ENCODE measurements around the gene SMIM44.

Gene SMIM44

DNA sequence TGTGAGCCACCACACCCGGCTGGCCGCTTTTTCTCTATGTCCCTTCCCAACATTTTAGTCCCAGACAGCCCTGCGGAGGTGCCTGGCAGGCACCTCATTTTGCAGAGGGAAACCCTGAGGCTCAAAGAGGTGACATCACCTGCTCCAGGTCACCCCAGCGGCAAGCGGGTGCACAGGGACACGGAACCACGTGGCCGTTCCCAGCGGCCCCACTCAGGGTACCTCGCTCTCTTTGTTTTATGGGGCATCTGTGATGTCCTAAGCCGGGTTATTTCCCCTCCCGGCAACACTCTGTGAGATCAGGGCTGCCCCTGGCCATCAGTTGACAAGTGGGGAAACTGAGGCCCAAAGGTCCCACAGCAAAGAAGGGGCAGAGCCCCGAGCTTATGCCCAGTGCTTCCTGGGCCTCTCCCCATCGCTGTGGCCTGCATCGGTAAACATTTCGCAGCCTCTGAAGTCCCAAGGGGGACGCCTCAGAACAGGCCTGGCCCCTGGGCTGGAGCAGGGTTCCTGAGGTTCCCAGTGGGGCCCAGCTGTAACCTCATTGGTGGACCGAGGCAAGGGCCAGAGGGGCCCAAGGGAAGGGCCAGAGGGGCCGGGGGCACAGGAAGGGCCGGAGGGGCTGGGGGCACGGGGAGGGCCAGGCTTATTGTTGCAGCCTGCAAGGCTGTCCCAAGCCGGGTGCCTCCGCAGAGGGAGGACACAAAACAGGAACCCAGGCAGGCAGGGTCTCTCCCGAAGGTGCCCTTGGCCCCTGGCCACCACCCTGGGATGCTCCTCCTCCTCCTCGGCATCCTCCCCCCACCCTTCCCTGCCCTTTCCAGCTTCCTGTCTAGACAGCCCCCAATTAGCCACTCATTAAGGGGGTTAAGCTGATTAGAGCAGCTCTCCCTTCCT, 41.9 kb downstream of the SMIM44 start:
- H3K9me3 ChIP-seq (ENCODE audit: insufficient read depth, low read length) = no peaks in the 10 kb centered on the region
- no peaks in the 10 kb centered on the region for H3K27me3 ChIP-seq (ENCODE audit: insufficient read depth, insufficient read length)
- TF ChIP-seq SUZ12 (IDR thresholded peaks at IDR 0.05; ENCODE audit: extremely low read depth, insufficient read depth, insufficient read length) = no peak
- peaks cover 25% of the 10 kb centered on the region for H3K36me3 ChIP-seq (ENCODE audit: insufficient read depth, insufficient read length, low read length)
- H3K4me1 ChIP-seq (ENCODE audit: insufficient read depth, insufficient read length) = peaks cover 30% of the 10 kb centered on the region
- no peak for DNase-seq (ENCODE audit: low read depth, low spot score)
- peak overlapping the region; percentile 51 for H3K9ac ChIP-seq (ENCODE audit: insufficient read length, low read depth)
- H3K4me3 ChIP-seq (ENCODE audit: insufficient read length, low read depth) = no peak overlapping the region

DNA sequence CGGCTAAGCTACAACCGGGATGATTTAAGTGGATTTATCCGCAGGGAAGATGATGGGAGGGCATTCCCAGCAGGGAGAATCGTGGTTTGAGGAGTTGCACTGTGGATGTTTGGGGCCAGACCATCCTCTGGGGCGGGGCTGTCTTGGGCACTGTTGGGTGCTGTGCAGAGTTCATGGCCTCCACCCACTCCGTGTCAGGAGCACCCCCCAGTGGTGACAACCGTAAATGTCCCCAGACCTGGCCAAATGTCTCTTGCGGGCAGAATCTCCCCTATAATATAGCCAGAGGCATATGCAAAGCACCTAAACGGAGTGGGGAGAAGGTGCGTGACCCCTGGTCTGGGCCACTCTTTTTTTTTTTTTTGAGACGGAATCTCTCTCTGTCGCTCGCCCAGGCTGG, 43.2 kb downstream of the SMIM44 start:
- Histone ChIP-seq H3K4me1 (ENCODE audit: insufficient read depth, insufficient read length) (peaks cover 27% of the 10 kb centered on the region), H3K9me3 (ENCODE audit: insufficient read depth, low read length) (no peaks in the 10 kb centered on the region), H3K4me3 (ENCODE audit: insufficient read length, low read depth) (no peak overlapping the region), H3K9ac (ENCODE audit: insufficient read length, low read depth) (peak overlapping the region; percentile 17), H3K27me3 (ENCODE audit: insufficient read depth, insufficient read length) (no peaks in the 10 kb centered on the region), H3K36me3 (ENCODE audit: insufficient read depth, insufficient read length, low read length) (peaks cover 19% of the 10 kb centered on the region)
- DNase-seq (ENCODE audit: low read depth, low spot score) = peak; percentile 27
- TF ChIP-seq SUZ12 (IDR thresholded peaks at IDR 0.05; ENCODE audit: extremely low read depth, insufficient read depth, insufficient read length) (no peak), ZNF274 (IDR thresholded peaks at IDR 0.05; ENCODE audit: low read depth, low read length) (no peak), YY1 (IDR thresholded peaks at IDR 0.05; ENCODE audit: insufficient read depth, insufficient read length) (no peak)

DNA sequence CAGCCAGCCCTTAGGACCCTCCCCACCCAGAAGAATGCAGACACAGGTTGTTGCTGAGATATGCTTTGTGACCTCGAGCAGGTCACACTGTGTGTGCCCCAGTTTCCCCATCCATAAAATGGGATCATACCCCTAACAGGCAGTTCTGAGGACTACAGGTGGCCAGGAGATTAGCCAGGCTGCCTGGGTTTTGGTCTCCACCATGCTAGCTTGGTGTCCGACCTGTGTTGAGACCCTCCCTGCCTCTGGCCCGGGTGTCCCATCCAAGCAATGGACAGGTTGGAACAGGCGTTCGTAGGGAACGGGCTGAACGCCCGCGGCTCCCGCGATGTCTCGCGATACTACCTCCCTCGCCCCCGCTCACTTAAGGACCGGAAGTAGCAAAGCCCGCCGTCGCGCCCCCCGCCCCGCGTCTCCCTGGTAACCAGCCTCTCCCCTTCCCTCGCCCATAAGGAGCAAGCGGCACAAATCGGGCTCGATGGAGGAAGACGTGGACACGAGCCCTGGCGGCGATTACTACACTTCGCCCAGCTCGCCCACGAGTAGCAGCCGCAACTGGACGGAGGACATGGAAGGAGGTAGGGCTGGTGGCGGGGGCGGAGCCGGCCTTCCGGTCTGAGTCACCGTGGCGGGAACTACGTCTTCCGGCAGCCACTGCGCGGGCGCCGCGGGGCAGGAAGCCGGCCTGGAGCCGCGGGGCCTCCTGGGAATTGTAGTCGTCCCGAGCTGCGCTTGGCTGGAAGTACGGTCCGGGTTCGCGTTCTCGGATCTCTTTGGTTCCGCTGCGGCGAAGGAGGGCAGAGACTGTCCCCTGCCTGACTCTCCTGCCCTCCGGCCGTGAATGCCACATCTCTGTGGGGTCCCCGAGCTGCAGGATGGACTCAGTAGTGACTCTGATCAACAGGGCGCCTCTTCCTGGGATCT, 48.3 kb downstream of the SMIM44 start:
- H3K9ac ChIP-seq (ENCODE audit: insufficient read length, low read depth) = peak overlapping the region; percentile 90

DNA sequence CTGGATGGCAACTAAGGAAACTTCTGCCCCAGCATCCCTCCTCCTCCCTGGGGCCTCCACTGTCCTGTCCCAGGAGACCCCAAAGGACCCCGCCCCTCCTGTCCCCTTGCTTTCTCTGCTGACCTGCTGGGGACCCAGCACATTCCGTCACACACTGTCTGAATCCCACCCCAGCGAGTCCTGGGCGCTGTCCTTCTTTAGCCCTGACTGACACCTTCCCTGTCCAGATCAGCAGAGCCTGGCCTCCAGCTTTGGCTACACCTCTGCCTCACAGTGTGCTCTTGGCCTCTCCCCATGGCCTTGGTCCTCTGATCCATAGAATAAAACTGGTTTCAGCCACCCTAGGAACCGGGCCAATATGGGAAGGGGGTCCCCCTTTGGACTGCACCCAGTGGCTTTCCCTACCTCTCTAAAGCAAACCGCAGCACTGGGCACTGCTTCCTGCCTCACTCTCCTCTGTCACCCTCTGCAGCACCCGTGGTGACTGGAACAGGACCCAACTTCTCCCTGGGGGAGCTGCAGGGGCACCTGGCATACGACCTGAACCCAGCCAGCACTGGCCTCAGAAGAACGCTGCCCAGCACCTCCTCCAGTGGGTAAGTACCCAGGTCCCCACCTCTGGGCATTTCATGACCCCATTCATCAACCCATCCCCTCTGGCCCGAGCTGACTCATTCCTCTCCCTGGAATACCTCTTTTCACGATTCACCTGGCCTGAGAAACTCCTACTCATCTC, 49.3 kb downstream of the SMIM44 start:
- H3K4me3 ChIP-seq (ENCODE audit: insufficient read length, low read depth) = peak overlapping the region; percentile 67
- TF ChIP-seq YY1 (IDR thresholded peaks at IDR 0.05; ENCODE audit: insufficient read depth, insufficient read length) (no peak), SUZ12 (IDR thresholded peaks at IDR 0.05; ENCODE audit: extremely low read depth, insufficient read depth, insufficient read length) (no peak), ZNF274 (IDR thresholded peaks at IDR 0.05; ENCODE audit: low read depth, low read length) (no peak)
- H3K9ac ChIP-seq (ENCODE audit: insufficient read length, low read depth) = peak overlapping the region; percentile 90
- no peaks in the 10 kb centered on the region for H3K9me3 ChIP-seq (ENCODE audit: insufficient read depth, low read length)
- no peak for DNase-seq (ENCODE audit: low read depth, low spot score)
- H3K36me3 ChIP-seq (ENCODE audit: insufficient read depth, insufficient read length, low read length) = peaks cover 20% of the 10 kb centered on the region
- H3K4me1 ChIP-seq (ENCODE audit: insufficient read depth, insufficient read length) = peaks cover 6% of the 10 kb centered on the region
- no peaks in the 10 kb centered on the region for H3K27me3 ChIP-seq (ENCODE audit: insufficient read depth, insufficient read length)

More for the DNA sequence above, 48.3 kb downstream of the SMIM44 start:
- H3K27me3 ChIP-seq (ENCODE audit: insufficient read depth, insufficient read length) = no peaks in the 10 kb centered on the region
- H3K4me3 ChIP-seq (ENCODE audit: insufficient read length, low read depth) = peak overlapping the region; percentile 67
- TF ChIP-seq YY1 (IDR thresholded peaks at IDR 0.05; ENCODE audit: insufficient read depth, insufficient read length) (no peak), SUZ12 (IDR thresholded peaks at IDR 0.05; ENCODE audit: extremely low read depth, insufficient read depth, insufficient read length) (no peak), ZNF274 (IDR thresholded peaks at IDR 0.05; ENCODE audit: low read depth, low read length) (no peak)
- H3K4me1 ChIP-seq (ENCODE audit: insufficient read depth, insufficient read length) = peaks cover 4% of the 10 kb centered on the region
- H3K9me3 ChIP-seq (ENCODE audit: insufficient read depth, low read length) = no peaks in the 10 kb centered on the region
- peak; percentile 96 for DNase-seq (ENCODE audit: low read depth, low spot score)
- peaks cover 20% of the 10 kb centered on the region for H3K36me3 ChIP-seq (ENCODE audit: insufficient read depth, insufficient read length, low read length)

DNA sequence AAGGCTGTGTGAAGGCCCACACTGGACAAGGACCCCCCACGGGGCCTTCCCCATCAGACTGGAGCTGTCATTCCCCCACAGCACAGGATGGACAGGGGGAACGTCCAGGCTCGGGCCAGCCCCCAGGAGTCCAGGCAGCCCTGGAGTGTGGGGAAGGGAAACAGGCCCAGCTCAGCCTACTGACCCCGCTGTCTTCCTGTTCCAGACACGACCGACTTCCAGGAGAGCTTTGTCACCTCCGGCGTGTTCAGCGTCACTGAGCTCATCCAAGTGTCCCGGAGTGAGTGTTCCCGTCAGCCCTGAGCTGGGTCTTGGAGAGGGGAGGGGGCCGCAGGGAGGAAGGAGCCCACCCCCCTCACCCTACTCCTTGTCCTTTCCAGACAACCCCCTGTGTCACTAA, 49.9 kb downstream of the SMIM44 start:
- H3K27me3 ChIP-seq (ENCODE audit: insufficient read depth, insufficient read length) = no peaks in the 10 kb centered on the region
- DNase-seq (ENCODE audit: low read depth, low spot score) = no peak
- H3K9me3 ChIP-seq (ENCODE audit: insufficient read depth, low read length) = no peaks in the 10 kb centered on the region
- peaks cover 16% of the 10 kb centered on the region for H3K36me3 ChIP-seq (ENCODE audit: insufficient read depth, insufficient read length, low read length)
- H3K9ac ChIP-seq (ENCODE audit: insufficient read length, low read depth) = peak overlapping the region; percentile 65
- H3K4me3 ChIP-seq (ENCODE audit: insufficient read length, low read depth) = no peak overlapping the region
- TF ChIP-seq SUZ12 (IDR thresholded peaks at IDR 0.05; ENCODE audit: extremely low read depth, insufficient read depth, insufficient read length) = no peak
- TF ChIP-seq ZNF274 (IDR thresholded peaks at IDR 0.05; ENCODE audit: low read depth, low read length) = no peak
- TF ChIP-seq YY1 (IDR thresholded peaks at IDR 0.05; ENCODE audit: insufficient read depth, insufficient read length) = no peak
- H3K4me1 ChIP-seq (ENCODE audit: insufficient read depth, insufficient read length) = peaks cover 10% of the 10 kb centered on the region
